Superior temporal gyrus (tissue), 1 donor: ENCODE results near the gene VSTM2B.

Source experiments
- DNase-seq: peaks from one replicate; pipeline ENCODE4 v3.0.0-alpha.2; 2016; ENCODE audit errors: extremely low spot score

Gene VSTM2B

DNA sequence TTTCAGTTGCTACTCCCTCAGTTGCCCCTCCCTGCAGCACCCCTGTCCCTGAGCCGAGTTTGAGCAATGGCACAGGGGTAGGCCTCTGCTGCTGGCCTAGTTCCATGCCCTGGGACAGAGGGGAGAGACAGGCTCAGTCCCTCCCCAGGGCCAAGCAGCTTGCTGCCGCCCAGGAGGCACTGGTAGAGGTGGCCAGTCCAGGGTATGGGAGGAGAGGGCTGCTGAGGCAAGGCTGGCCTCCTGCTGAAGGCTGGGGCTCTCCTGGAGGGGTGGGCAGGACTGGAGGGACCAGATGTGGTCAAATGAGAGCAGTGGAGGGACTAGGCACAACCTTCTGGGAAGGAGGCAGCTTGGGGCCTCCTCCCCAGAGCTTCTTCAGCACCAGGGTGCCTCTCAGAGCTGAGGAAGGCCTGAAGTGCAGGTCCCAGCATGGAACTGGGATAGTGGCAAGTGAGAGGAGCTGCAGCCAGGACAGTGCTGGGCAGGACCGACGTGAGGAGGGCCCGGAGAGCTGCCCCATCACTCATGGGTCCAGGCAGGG, 29.8 kb upstream of the VSTM2B start:
- DNase-seq: no peak

DNA sequence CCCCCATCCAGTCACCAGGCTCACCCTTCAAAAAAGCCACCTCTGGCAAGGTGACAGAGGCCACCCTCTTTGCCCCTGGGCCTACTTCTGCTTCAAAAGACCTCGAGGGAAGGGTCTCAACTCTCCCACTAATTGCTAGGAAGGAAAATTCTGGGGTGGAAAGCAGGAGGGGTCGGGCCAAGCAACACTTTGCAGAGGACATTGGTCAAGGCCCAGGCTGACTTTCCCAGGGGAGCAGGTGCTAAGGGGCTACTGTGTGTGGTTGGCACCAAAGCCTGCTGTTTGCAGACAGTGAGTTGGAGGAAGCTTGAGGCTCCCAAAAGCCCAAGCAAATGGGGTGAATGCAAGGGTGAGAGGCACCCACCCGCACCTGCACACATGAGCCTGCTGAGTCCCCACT, 28.6 kb upstream of the VSTM2B start:
- no peak for DNase-seq

DNA sequence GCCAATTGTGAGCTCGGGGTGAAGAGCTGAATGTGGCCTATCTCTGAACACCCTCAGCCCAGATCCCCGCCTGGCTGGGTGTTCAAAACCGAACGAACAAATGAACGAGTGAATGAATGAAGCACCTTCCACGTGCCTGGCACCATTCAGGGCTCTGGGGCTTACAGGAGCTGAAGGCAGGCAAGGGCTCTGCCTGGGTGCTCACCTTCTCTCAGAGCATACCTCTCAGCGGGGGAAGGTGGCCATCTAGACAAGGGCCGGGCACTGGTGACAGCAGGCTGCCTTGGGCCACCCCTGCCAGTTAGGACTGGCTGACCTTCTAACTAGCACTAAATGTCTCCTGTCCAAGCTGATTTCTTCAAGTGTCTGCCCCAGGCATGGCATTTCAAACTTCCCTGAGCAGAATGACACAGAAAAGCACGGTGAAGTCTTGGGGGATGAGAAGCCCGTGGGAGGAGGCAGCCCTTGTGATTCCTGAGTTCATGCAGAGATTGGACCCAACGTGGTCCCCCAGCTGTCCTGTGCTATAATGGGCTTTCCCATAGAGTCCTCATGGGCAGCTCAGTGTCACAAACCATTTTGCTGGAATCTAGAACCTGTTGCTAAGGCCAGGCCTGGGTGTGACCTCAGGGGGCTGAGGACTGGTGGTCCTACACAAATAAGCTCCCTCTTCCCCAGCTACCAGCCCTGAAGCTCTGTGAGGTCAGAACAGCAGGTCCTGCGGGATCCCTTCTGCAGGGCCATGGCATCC, 27.9 kb upstream of the VSTM2B start:
- DNase-seq: no peak

DNA sequence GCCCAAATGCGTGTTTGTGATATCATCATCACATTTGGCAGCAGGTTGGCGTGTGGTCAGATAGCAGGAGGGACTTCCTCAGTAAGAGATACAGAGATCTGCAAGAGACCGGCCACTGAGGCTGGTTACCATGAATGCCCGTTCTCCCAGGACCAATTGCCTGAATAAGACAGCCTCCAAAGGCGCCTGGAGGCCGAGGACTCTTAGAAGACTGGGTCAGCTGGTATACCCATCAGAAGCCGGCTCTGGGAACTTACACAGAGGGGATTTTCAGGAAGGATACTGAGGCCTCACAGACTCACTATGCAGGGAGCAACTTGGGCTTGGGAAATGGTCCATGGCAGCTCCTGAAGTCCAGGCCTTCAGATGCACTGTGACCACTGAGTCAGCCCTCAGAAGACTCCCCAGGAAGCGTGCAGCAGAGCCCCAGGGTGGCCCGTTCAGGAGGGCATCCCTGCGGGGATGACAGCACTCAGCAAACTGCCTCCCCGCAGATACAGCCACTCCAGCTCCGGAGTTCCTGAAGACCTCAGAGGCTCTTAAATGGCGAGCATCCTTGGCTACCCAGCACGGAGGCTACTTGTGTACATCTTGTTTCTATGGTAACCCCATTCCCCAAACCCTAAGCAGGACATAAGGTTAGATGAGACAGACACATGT, 26.4 kb upstream of the VSTM2B start:
- no peak for DNase-seq

DNA sequence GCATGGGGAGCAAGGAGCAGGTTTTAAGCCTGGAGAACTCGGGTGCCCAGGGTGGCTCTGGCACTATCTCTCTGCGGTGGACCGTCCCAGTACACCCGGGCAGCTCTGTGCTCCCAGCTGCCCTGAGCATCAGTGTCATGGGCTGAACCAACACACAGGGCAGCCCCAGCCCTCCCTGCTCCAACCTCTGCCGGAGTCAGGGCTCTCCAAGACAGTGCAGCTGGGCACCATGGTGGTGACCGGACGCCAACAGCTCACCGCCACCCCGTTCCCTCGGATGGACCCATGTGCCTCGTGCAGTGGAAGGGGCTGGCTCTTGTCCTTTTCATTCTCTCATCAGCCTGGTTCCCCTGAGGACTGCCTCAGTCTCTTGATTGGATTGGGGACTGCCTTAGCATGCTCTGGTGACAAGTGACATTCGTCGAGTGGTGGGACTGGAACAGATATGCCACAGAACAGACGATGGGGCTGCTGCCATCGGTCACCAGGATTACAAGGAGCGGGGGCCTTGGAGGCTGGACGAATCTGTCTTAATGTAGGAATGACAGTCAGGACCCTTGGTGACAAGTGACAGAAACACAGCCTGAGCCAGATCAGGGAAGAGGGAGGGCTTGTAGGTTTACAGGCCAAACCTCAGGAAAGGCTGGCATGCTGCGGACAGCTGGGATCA, 25.7 kb upstream of the VSTM2B start:
- no peak for DNase-seq

DNA sequence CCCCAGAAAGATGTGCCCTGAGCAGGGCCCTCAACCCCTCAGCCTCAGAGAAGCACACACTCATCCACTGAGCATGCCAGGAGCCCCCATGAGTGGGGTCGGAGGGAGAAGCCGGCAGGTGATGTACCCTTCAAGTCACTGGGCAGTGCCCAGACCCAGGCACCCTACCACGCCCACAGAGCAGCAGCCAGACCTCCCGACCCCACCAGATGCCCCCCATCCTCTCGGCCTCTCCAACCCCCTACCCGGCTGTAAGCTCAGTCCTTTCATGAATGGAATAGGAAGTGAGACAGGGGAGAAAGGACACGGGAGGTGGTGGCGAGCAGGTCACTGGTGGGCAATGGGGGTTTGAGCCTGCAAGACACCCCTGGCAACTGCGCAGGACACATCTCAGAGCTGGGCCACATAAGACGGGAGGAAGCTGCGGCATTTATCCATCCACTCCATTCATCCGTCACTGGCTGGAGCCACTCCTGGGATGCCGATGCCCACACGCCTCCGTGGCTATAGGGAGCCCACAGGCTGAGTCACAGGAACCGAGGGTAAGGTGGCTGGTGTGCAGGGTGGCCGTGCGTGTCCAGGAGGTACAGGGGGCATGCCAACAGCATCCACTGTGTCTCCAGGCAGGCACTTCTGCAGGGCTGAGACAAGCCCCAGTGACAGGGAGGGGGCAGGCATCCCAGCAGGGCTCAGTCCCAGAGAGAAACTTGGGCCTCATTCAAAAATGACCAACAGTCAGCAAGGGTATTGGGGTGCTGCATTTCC, 23.8 kb upstream of the VSTM2B start:
- DNase-seq: no peak

DNA sequence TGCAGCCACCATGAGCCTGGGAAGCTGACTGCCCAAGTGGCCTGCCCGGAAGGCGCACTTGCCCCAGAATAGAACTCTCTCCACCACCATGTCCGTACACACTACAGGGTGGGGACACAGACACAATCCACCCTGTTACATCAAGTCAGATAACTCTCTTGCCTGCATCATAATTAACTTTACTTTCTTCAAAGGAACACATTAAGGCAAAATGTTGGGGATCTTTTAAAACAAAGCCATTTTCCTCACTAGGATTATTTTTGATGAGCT, 23.3 kb upstream of the VSTM2B start:
- DNase-seq: no peak

DNA sequence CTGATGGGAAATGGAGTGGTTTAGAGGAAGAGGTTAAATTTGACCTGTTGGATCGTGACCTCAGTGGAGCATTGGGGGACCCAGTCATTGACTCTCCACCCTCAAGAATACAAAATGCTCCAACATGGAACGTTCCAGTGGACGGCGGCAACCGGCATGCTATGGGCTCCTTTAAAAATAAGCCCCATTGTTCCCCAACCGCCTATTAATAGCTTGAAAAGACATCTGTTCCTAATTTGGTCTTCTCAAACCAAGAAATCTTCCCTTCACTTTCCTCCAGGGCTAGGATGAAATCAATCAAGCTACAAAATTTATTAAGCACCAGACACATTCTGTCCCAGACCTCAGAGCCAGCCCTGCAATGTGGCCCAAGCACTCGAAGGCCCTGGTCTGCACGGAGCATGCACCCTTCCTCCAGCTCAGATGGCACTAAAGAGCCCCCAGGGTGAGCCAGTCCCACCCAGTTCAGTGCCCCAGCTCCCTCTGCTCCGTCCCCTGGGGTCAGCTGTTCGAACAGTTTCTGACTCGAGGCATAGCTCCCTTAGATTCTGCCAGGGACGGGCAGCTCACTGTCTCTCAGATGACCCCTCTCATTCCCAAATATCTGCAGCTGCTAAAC, 22.5 kb upstream of the VSTM2B start:
- peak; percentile 53 for DNase-seq

DNA sequence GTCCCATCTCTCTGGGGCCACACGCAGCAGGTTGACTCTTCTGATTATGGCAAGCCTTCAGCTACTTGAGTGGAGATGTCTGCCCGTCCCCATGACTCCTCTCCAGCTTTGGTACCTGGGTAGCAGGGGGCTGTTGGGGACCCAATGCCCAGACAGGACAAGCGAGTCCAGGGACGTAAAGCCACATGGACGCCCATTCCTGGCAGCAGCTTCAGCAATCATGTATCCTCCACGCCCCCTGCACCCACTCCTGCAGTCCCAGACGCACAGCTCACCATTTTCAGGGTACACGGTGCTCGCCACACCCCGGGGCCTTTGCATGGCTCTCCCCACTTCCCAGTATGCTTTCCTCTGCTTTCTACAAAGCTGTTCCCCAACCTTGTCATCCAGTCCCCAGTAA, 22.0 kb upstream of the VSTM2B start:
- no peak for DNase-seq

DNA sequence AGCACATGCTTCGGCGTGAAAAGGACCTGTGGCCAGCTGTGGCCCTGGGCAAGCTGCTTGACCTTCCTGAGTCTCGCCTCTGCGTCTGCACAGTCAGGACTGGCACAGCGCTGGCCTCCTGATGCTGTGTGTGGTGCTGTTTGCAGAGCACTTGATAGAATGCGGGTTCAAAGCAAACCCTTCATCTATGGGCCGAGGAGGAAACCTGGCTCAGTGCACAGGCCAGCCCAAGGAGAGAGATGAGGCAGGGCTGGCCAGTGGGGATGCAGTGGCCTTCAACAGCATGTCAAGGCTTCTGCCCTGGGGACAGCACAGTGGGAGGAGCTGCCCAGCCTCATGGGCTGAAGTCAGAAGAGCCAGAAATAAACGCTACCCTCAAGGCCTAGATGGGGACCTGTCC, 21.3 kb upstream of the VSTM2B start:
- DNase-seq: peak; percentile 65

DNA sequence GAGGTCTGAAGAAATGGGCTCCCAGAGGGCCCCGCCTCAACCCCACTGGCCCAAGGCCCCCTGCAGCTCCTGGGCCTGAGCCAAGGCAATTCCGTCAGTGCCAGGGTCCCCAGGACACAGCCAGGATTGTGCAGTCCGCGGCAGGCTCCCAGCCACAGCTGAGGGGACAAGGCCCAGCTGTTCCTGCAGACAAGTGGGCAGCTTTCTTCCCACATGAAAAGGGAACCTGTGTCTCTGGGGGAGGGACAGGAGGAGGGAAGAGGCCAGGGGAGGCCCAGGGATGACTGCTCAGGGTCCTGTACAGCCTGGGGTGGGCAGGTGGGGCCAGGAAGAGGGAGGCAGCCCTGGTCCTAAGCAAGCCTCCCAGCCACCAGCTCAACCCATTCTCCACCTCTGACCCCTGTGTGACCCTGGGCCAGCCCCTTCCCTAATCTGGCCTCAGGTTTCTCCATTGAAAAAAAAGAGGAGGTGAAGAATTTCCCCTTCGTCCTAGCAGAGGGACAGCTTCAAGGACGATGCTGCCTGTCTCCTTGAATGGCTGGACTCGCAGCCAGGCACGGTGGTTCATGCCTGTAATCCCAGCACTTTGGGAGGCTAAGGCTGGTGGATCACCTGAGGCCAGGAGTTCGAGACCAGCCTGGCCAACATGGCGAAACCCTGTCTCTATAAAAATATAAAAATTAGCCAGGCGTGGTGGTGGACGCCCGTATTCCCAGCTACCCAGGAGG, 20.5 kb upstream of the VSTM2B start:
- peak; percentile 96 for DNase-seq

DNA sequence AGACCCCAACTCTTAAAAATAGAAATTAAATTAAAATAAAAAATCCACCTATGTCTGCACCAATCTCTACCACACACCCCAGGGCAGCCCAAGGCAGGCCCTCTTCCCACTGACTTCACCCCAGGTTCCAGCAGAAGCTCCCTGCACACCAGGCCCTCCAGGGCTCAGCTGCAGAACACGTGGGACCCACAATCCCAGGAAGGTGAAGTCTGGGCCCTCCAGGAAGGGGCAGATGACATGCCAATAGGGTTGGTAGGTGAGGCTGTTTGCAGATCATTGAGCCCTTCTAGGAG, 19.2 kb upstream of the VSTM2B start:
- DNase-seq: no peak

DNA sequence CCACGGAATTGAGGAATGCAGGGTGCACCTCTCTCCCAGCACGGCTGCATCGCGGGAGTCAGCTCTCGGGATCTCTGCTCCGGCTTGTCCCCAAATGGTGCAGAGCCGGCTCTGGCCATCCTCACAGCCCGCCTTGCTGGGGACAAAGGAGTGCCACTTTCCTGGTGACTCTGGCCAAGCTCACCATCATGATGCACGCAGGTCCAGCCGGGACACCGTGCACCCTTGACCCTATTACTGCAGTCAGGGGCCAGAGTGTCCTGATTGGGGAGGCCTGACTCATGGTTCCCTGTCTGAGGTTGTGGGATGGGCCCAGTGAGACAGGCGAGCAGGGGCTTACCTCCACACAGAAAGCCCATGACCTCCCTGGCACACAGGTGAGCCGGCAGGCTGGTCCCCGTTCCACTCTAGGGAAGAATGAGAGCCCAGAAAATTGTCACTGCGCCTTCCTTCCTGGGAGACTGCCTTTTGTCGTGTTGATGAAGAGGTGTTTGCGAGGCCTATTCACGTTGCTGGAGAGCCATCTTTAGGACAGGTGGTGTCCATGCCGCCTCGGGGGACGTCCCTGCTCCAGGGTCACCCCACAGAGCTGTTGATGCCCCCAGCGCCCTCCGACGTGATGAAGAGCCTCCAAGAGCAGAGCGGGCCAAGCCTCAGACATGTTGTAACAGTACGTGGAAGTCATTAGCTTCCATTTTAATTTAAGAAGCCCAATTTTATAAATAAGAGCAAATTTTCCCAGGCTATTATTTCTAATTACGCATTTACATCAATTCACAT, 18.5 kb upstream of the VSTM2B start:
- no peak for DNase-seq

DNA sequence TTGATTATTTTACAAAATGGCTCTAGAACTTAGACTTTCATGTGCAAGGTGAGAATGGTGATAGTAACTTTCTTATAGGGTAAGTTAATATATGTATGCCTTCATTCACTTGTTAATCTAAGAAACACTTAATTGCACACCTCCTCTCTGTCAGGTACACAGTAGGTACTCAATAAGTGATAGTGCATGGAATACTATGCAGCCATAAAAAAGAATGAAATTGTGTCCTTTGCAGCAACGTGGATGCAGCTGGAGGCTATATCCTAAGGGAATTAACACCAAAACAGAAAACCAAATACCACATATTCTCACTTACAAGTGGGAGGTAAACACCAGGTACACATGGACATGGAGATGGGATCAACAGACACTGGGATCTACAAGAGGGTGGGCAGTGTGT, 17.6 kb upstream of the VSTM2B start:
- DNase-seq: no peak

DNA sequence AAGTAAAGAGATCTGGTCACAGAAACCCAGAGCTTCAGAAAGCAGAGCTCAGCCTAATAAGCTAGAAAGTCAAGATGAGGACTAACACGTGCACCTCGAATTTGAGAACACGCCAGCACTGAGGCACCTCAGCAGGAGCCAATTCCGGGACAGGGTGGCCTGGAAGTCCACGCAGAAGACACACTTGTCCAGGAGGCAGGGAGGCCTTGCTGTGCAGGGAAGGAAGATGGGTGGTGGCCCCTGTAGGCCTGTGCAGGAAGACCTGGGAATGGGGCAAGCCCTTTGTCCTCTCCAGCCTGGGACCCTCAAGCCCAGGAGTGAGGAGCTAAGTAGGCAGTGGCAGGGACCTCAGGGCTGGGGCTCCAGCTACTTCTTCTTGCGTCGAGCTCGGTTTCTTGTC, 16.3 kb upstream of the VSTM2B start:
- no peak for DNase-seq

DNA sequence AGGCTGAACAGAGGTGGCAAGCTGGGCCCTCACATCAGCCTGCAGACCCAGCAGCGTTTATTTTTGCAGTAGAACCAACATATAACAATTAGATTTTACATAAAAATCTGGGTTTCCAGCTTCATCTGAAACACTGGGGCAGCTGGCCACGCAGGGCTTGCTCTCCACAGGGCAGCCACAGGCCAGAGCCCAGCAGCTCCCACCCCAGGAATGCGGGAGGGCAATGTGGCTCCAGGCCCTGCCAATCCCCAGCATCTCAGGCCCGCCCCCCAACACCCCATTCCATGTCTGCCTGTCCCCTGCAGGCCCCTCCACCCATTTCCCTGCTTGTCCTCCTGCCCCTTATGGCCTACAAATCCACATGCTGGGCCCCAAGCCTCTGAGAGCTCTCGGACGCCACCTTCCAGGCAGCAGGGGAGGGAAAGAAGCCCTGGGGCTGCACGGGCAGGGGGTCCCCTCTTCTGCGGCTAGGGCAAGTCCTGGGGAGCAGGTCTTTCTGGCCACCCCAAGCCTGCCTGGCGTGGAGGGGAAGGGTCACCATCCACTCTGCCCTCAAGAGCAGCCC, 15.0 kb upstream of the VSTM2B start:
- DNase-seq: no peak

DNA sequence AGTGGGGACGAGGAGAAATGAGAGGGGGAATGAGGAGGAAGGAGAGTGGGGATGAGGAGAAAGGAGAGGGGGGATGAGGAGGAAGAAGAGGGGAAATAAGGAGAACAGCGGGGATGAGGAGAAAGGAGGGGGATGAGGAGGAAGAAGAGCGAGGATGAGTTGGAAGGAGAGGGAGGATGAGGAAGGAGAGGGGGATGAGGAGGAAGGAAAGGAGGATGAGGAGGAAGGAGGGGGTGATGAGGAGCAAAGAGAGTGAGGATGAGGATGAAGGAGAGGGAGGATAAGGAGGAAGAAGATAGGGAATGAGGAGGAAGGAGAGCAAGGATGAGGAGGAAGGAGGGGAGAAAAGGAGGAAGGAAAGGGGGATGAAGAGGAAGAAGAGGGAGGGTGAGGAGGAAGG, 14.0 kb upstream of the VSTM2B start:
- DNase-seq: no peak

DNA sequence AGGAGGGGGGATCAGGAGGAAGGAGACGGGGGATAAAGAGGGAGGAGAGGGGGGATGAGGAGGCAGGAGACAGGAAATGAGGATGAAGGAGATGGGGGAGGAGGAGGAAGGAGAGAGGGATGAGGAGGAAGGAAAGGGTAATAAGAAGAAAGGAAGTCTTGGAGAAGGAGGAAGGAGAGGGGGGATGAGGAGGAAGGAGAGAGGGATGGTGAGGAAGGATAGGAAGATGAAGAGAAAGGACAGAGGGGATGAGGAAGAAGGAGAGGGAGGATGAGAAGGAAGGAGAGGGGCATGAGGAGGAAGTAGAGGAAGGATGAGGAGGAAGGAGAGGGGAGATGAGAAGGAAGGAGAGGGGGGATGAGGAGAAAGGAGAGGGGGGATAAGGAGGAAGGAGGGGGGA, 13.0 kb upstream of the VSTM2B start:
- DNase-seq: no peak

DNA sequence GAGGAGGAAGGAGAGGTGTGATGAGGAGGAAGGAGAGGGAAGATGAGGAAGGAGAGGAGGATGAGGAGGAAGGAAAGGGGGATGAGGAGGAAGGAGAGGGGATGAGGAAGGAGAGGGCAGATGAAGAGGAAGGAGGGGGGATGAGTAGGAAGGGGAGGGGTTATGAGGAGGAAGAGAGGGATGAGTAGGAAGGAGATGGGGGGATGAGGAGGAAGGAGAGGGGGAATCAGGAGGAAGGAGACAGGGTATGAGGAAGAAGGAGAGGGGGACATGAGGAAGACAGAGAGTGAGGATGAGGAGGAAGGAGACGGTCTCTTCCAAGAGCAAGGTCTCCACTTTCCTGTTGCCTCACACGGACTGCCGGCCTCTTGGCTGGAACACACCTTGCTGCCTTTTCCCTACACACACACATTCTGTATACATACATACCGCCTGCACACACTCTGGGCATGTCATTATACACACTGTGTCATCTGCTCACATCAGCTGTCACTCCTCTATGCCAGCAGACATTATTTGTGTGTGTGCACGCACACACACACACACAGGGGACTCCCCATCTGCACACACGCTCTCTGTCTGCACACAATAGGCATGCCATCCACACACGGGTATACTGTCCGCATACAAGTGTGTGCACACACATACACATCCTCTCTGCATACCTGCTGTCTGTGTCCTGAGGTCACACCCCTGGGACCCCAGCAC, 11.1 kb upstream of the VSTM2B start:
- DNase-seq: no peak

DNA sequence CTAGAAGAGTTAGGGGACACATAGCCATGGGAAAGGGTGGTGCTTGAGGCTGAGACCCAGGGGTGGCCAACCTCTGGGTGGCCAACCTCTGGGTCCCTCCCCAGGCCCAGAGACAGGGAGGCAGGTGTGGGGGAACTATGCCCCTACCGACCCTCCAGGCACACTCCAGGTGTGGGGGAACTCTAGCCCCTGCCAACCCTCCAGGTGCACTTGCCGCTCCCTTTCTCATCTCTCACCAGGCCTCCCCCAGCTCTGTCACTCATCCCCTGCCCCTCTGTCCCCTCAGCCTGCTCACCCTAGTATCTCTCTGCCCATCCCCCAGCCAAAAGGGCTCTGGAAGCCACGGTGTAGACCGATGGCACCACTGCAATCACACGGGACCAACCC, 10.6 kb upstream of the VSTM2B start:
- DNase-seq: no peak
